NCI-H748 (cell line): ENCODE measurements around the gene SLC23A2.
"Not testable (repeated sequence)": the region's sequence is repeated elsewhere in the genome, so short reads cannot be mapped to it uniquely, and the experiment has no call there.

Experiments
- DNase-seq: peaks from one replicate; lab custom pipeline; 2025; ENCODE audit not compliant: unreplicated experiment; lab: John Stamatoyannopoulos, UW

The SLC23A2 gene

GRCh38 chr20:4937407-4938319, 63.6 kb downstream of the SLC23A2 start:
- peak; percentile 99 for DNase-seq

GRCh38 chr20:4936851-4937406, 64.4 kb downstream of the SLC23A2 start:
- DNase-seq: no peak

GRCh38 chr20:4936392-4936850, 64.9 kb downstream of the SLC23A2 start:
- DNase-seq: no peak

GRCh38 chr20:4932061-4932460, 69.2 kb downstream of the SLC23A2 start:
- no peak for DNase-seq

GRCh38 chr20:4929686-4930397, 71.5 kb downstream of the SLC23A2 start:
- DNase-seq: no peak

GRCh38 chr20:4926531-4927156, 74.7 kb downstream of the SLC23A2 start:
- DNase-seq: no peak

GRCh38 chr20:4925842-4926530, 75.3 kb downstream of the SLC23A2 start:
- no peak for DNase-seq

- DNase-seq: no peak
These were observed 76.9 kb downstream of the SLC23A2 start for GRCh38 chr20:4924446-4924845.

GRCh38 chr20:4924032-4924431, 77.3 kb downstream of the SLC23A2 start:
- no peak for DNase-seq

GRCh38 chr20:4922186-4922585, 79.1 kb downstream of the SLC23A2 start:
- DNase-seq: no peak

GRCh38 chr20:4921271-4921670, 80.0 kb downstream of the SLC23A2 start:
- not testable (repeated sequence) for DNase-seq

GRCh38 chr20:4920655-4921054, 80.7 kb downstream of the SLC23A2 start:
- no peak for DNase-seq

- no peak for DNase-seq
These were observed 81.2 kb downstream of the SLC23A2 start for GRCh38 chr20:4920131-4920530.

GRCh38 chr20:4919047-4919704, 82.1 kb downstream of the SLC23A2 start:
- DNase-seq: no peak

- DNase-seq: no peak
These were observed 82.8 kb downstream of the SLC23A2 start for GRCh38 chr20:4918473-4918872.

GRCh38 chr20:4916971-4917881, 84.1 kb downstream of the SLC23A2 start:
- no peak for DNase-seq

- DNase-seq: no peak
These were observed 88.2 kb downstream of the SLC23A2 start for GRCh38 chr20:4913147-4913546.

GRCh38 chr20:4912380-4913142, 88.7 kb downstream of the SLC23A2 start:
- DNase-seq: no peak
